Neuronal stem cell (in vitro differentiated cells): ENCODE measurements around the gene ENO4.
A peak's percentile ranks its signal among the peaks of the same experiment; 100 is the strongest.

Experiments
- DNase-seq: peaks from one replicate; pipeline ENCODE4 v3.0.0-alpha.2; 2013; ENCODE audit warnings: low spot score
- H2AFZ ChIP-seq: one replicate; pipeline ENCODE4 v1.6.1; 2013; ENCODE audit warnings: mild to moderate bottlenecking, low read length, inconsistent platforms
- H2AK5ac ChIP-seq: 2 replicates; pipeline ENCODE4 v1.6.1; 2013; ENCODE audit warnings: low read depth, mild to moderate bottlenecking, inconsistent platforms, low read length, moderate library complexity, mixed read lengths
- H2BK120ac ChIP-seq: 2 replicates; pipeline ENCODE4 v1.6.1; 2013; ENCODE audit warnings: low read depth, mild to moderate bottlenecking, inconsistent platforms, low read length, moderate library complexity, mixed read lengths
- H2BK12ac ChIP-seq: one replicate; pipeline ENCODE4 v1.6.1; 2013; ENCODE audit warnings: low read length, inconsistent platforms
- H2BK15ac ChIP-seq: 2 replicates; pipeline ENCODE4 v1.6.1; 2013; ENCODE audit warnings: mild to moderate bottlenecking, low read length, inconsistent platforms, mixed read lengths
- H2BK5ac ChIP-seq: one replicate; pipeline ENCODE4 v1.6.1; 2013; ENCODE audit warnings: inconsistent platforms, mild to moderate bottlenecking, low read length, moderate library complexity
- H3K14ac ChIP-seq: one replicate; pipeline ENCODE4 v1.6.1; 2013; ENCODE audit warnings: low read length, inconsistent platforms
- H3K18ac ChIP-seq: 2 replicates; pipeline ENCODE4 v1.6.1; 2013; ENCODE audit warnings: low read length, inconsistent platforms
- H3K23ac ChIP-seq: 2 replicates; pipeline ENCODE4 v1.6.1; 2013; ENCODE audit warnings: low read depth, mild to moderate bottlenecking, mixed read lengths, low read length, inconsistent platforms; ENCODE audit not compliant: poor library complexity
- H3K27ac ChIP-seq: replicated peaks from 3 replicates; pipeline ENCODE4 v1.5.1; 2013; ENCODE audit warnings: low read length, inconsistent platforms
- H3K27me3 ChIP-seq, 3 experiments: 2 replicates each; pipeline ENCODE4 v1.6.1; 2013; ENCODE audit warnings: low read length in 3 of 3, mild to moderate bottlenecking in 2 of 3, inconsistent platforms in 1 of 3, low read depth in 1 of 3, mixed read lengths in 1 of 3, moderate library complexity in 1 of 3; ENCODE audit not compliant: control insufficient read depth in 3 of 3, insufficient read depth in 3 of 3
- H3K36me3 ChIP-seq, 2 donors: replicated peaks in 1 of 2; 2 replicates each; pipeline ENCODE4 v1.6.1; 2013; ENCODE audit warnings: low read length in 2 of 2; ENCODE audit not compliant: control insufficient read depth in 2 of 2, insufficient read depth in 2 of 2
- H3K4ac ChIP-seq: 2 replicates; pipeline ENCODE4 v1.6.1; 2013; ENCODE audit warnings: inconsistent platforms, mild to moderate bottlenecking, low read length, moderate library complexity
- H3K4me1 ChIP-seq, 2 donors: 1 replicate in 1 of 2; 2 replicates in 1 of 2; pipeline ENCODE4 v1.6.1; 2013; ENCODE audit warnings: low read length in 2 of 2, low read depth in 1 of 2; ENCODE audit not compliant: control insufficient read depth in 2 of 2, insufficient read depth in 1 of 2
- H3K4me2 ChIP-seq: one replicate; pipeline ENCODE4 v1.6.1; 2013; ENCODE audit warnings: mild to moderate bottlenecking, low read length, inconsistent platforms; ENCODE audit not compliant: insufficient read depth, poor library complexity, severe bottlenecking
- H3K4me3 ChIP-seq, 2 donors: 2 replicates each; pipeline ENCODE4 v1.5.1; 2013; ENCODE audit warnings: low read length in 2 of 2, mild to moderate bottlenecking in 2 of 2, inconsistent platforms in 1 of 2, moderate library complexity in 1 of 2
- H3K79me1 ChIP-seq: one replicate; pipeline ENCODE4 v1.6.1; 2013; ENCODE audit warnings: low read depth, mild to moderate bottlenecking, inconsistent platforms, low read length, moderate library complexity
- H3K9ac ChIP-seq: one replicate; pipeline ENCODE4 v1.6.1; 2013; ENCODE audit warnings: mild to moderate bottlenecking, low read depth, low read length, inconsistent platforms; ENCODE audit not compliant: poor library complexity
- H3K9me3 ChIP-seq, 2 donors: replicated peaks in 1 of 2; 2 replicates each; pipeline versions ENCODE3 to v1.6.1; 2013; ENCODE audit warnings: low read length in 2 of 2, mild to moderate bottlenecking in 2 of 2, inconsistent platforms in 1 of 2, low read depth in 1 of 2, mixed read lengths in 1 of 2, moderate library complexity in 1 of 2; ENCODE audit not compliant: control insufficient read depth in 2 of 2, insufficient read depth in 1 of 2
- H4K8ac ChIP-seq: one replicate; pipeline ENCODE4 v1.6.1; 2013; ENCODE audit warnings: low read depth, mild to moderate bottlenecking, inconsistent platforms, low read length, moderate library complexity
- H4K91ac ChIP-seq: one replicate; pipeline ENCODE4 v1.6.1; 2013; ENCODE audit warnings: low read length, low read depth, mild to moderate bottlenecking, inconsistent platforms; ENCODE audit not compliant: poor library complexity
- whole genome bisulfite sequencing, 2 donors: extraction: QIAGEN DNeasy Blood & Tissue Kit; methylation state at CpG; one replicate each; pipeline ENCODE4 v1.1.7; 2013; ENCODE audit warnings: missing lambda C conversion rate in 2 of 2, mixed read lengths in 1 of 2; ENCODE audit not compliant: insufficient read length in 2 of 2, insufficient replicate concordance in 1 of 2; ENCODE audit errors: extremely low coverage in 2 of 2; 5-methylcytosine and 5-hydroxymethylcytosine counted together

The ENO4 gene

GRCh38 chr10:116919706-116920105 is 70.4 kb downstream of the ENO4 start:
- no peaks in the 10 kb centered on the region for H3K36me3 ChIP-seq
- H3K23ac ChIP-seq: no peak overlapping the region
- no peak overlapping the region for H3K4me3 ChIP-seq
- no peak overlapping the region for H2AK5ac ChIP-seq
- no CpG with 5 or more reads among the region's 2 CpGs for WGBS, 2 donors
- no peak for DNase-seq
- H4K8ac ChIP-seq: no peak overlapping the region
- H2BK15ac ChIP-seq: no peak overlapping the region
- H2BK120ac ChIP-seq: no peak overlapping the region
- H3K9me3 ChIP-seq: no peaks in the 10 kb centered on the region
- no peak overlapping the region for H4K91ac ChIP-seq
- no peak overlapping the region for H3K27ac ChIP-seq
- no peaks in the 10 kb centered on the region for H3K79me1 ChIP-seq
- no peak overlapping the region for H3K14ac ChIP-seq
- H3K4me1 ChIP-seq: no peaks in the 10 kb centered on the region
- no peak overlapping the region for H2BK12ac ChIP-seq
- no peak overlapping the region for H2AFZ ChIP-seq
- H3K4me2 ChIP-seq: no peak overlapping the region
- H3K27me3 ChIP-seq: no peaks in the 10 kb centered on the region
- H2BK5ac ChIP-seq: no peak overlapping the region
- H3K18ac ChIP-seq: no peak overlapping the region
- H3K9ac ChIP-seq: no peak overlapping the region
- H3K4ac ChIP-seq: no peak overlapping the region

- no peak overlapping the region for H2AFZ ChIP-seq
- H3K79me1 ChIP-seq: no peaks in the 10 kb centered on the region
- DNase-seq: no peak
- H3K36me3 ChIP-seq: peaks cover 0 to 2% of the 10 kb centered on the region in 2 donors
- no peaks in the 10 kb centered on the region for H3K9me3 ChIP-seq
- no peak overlapping the region for H3K23ac ChIP-seq
- H3K4me2 ChIP-seq: no peak overlapping the region
- no peak overlapping the region for H4K8ac ChIP-seq
- no peak overlapping the region for H4K91ac ChIP-seq
- H3K27me3 ChIP-seq: no peaks in the 10 kb centered on the region
- no peak overlapping the region for H2BK5ac ChIP-seq
- no peak overlapping the region for H3K9ac ChIP-seq
- H2BK15ac ChIP-seq: no peak overlapping the region
- no peaks in the 10 kb centered on the region for H3K4me1 ChIP-seq
- H2BK120ac ChIP-seq: no peak overlapping the region
- H3K18ac ChIP-seq: no peak overlapping the region
- H2BK12ac ChIP-seq: no peak overlapping the region
- no CpG with 5 or more reads among the region's 3 CpGs for WGBS, 2 donors
- no peak overlapping the region for H3K27ac ChIP-seq
- H3K4ac ChIP-seq: no peak overlapping the region
- H2AK5ac ChIP-seq: no peak overlapping the region
- H3K14ac ChIP-seq: no peak overlapping the region
- no peak overlapping the region for H3K4me3 ChIP-seq
Observed at GRCh38 chr10:116925056-116925455, 75.8 kb downstream of the ENO4 start.

- no peak overlapping the region for H3K4ac ChIP-seq
- no CpG with 5 or more reads among the region's 3 CpGs for WGBS, 2 donors
- H2AK5ac ChIP-seq: no peak overlapping the region
- H3K14ac ChIP-seq: no peak overlapping the region
- H2BK120ac ChIP-seq: no peak overlapping the region
- H3K4me3 ChIP-seq: no peak overlapping the region
- no peak for DNase-seq
- no peak overlapping the region for H4K8ac ChIP-seq
- peaks cover 0 to 2% of the 10 kb centered on the region in 2 donors for H3K36me3 ChIP-seq
- no peak overlapping the region for H2AFZ ChIP-seq
- no peak overlapping the region for H2BK15ac ChIP-seq
- H3K4me1 ChIP-seq: no peaks in the 10 kb centered on the region
- H4K91ac ChIP-seq: no peak overlapping the region
- H3K27ac ChIP-seq: no peak overlapping the region
- no peak overlapping the region for H2BK12ac ChIP-seq
- H3K23ac ChIP-seq: no peak overlapping the region
- no peak overlapping the region for H3K9ac ChIP-seq
- H3K4me2 ChIP-seq: no peak overlapping the region
- H2BK5ac ChIP-seq: no peak overlapping the region
- H3K9me3 ChIP-seq: no peaks in the 10 kb centered on the region
- H3K18ac ChIP-seq: no peak overlapping the region
- H3K27me3 ChIP-seq: no peaks in the 10 kb centered on the region
- H3K79me1 ChIP-seq: no peaks in the 10 kb centered on the region
Observed at GRCh38 chr10:116926426-116926825, 77.1 kb downstream of the ENO4 start.

- peaks cover 0 to 2% of the 10 kb centered on the region in 2 donors for H3K9me3 ChIP-seq
- no peak overlapping the region for H3K14ac ChIP-seq
- no peaks in the 10 kb centered on the region for H3K4me1 ChIP-seq
- H3K27me3 ChIP-seq: no peaks in the 10 kb centered on the region
- no peak overlapping the region for H2BK120ac ChIP-seq
- no CpG with 5 or more reads among the region's 6 CpGs for WGBS, 2 donors
- H2BK15ac ChIP-seq: no peak overlapping the region
- H3K4me3 ChIP-seq: peak overlapping the region in 1 of 2 donors; percentile 42
- H3K18ac ChIP-seq: no peak overlapping the region
- H4K8ac ChIP-seq: no peak overlapping the region
- H3K4ac ChIP-seq: no peak overlapping the region
- H3K9ac ChIP-seq: no peak overlapping the region
- peaks cover 0 to 2% of the 10 kb centered on the region in 2 donors for H3K36me3 ChIP-seq
- no peak overlapping the region for H2AFZ ChIP-seq
- no peaks in the 10 kb centered on the region for H3K79me1 ChIP-seq
- no peak overlapping the region for H2AK5ac ChIP-seq
- peak overlapping the region; percentile 73 for H2BK12ac ChIP-seq
- no peak overlapping the region for H3K4me2 ChIP-seq
- no peak overlapping the region for H3K27ac ChIP-seq
- H2BK5ac ChIP-seq: no peak overlapping the region
- no peak overlapping the region for H4K91ac ChIP-seq
- no peak overlapping the region for H3K23ac ChIP-seq
- DNase-seq: no peak
Observed at GRCh38 chr10:116931806-116932205, 82.5 kb downstream of the ENO4 start.
